COLO829 (cell line): ENCODE data around the gene EML1.
"Not testable (repeated sequence)": the region's sequence is repeated elsewhere in the genome, so short reads cannot be mapped to it uniquely, and the experiment has no call there.

Experiments used
- DNase-seq: peaks from one replicate; pipeline ENCODE4 v3.0.0; 2012; ENCODE audit warnings: low spot score

EML1 gene

GRCh38 chr14:99755629-99756603, 37.3 kb upstream of the EML1 start:
- peak; percentile 74 for DNase-seq

- no peak for DNase-seq
Measured at GRCh38 chr14:99756796-99757195, 36.4 kb upstream of the EML1 start.

GRCh38 chr14:99757331-99758070, 35.7 kb upstream of the EML1 start:
- DNase-seq = peak; percentile 48

- no peak for DNase-seq
Measured at GRCh38 chr14:99758121-99758821, 34.9 kb upstream of the EML1 start.

- DNase-seq = no peak
Measured at GRCh38 chr14:99758872-99759545, 34.2 kb upstream of the EML1 start.

- DNase-seq = no peak
Measured at GRCh38 chr14:99759546-99759925, 33.7 kb upstream of the EML1 start.

- no peak for DNase-seq
Measured at GRCh38 chr14:99760817-99761216, 32.4 kb upstream of the EML1 start.

- not testable (repeated sequence) for DNase-seq
Measured at GRCh38 chr14:99762911-99763310, 30.3 kb upstream of the EML1 start.

GRCh38 chr14:99763527-99764221, 29.5 kb upstream of the EML1 start:
- DNase-seq = no peak

- DNase-seq = no peak
Measured at GRCh38 chr14:99764222-99764706, 28.9 kb upstream of the EML1 start.

- no peak for DNase-seq
Measured at GRCh38 chr14:99768381-99768780, 24.8 kb upstream of the EML1 start.

GRCh38 chr14:99769123-99769522, 24.1 kb upstream of the EML1 start:
- no peak for DNase-seq

- no peak for DNase-seq
Measured at GRCh38 chr14:99769799-99770198, 23.4 kb upstream of the EML1 start.

- DNase-seq = no peak
Measured at GRCh38 chr14:99772371-99773283, 20.6 kb upstream of the EML1 start.

- no peak for DNase-seq
Measured at GRCh38 chr14:99773521-99774497, 19.4 kb upstream of the EML1 start.

GRCh38 chr14:99774556-99775307, 18.5 kb upstream of the EML1 start:
- DNase-seq = no peak

GRCh38 chr14:99775351-99775750, 17.9 kb upstream of the EML1 start:
- no peak for DNase-seq

- DNase-seq = no peak
Measured at GRCh38 chr14:99777951-99778350, 15.3 kb upstream of the EML1 start.
